Stomach (tissue), 9 donors: ENCODE measurements around the gene AKAP8L. TPM values are rescaled to one million over a fixed set of nuclear protein-coding genes. Genes with fewer than 3 reads are reported as not detected.

Source experiments
- DNase-seq, 2 donors: peaks; one replicate each; pipeline versions ENCODE4 v3.0.0 to v3.0.0-alpha.2; 2013 to 2019
- H3K27ac ChIP-seq, 5 donors: fragments of 200-600 bp in 4 of 5; sonication (generic) in 4 of 5; one replicate each; pipeline ENCODE4 v1.5.1; 2013 to 2019; ENCODE audit warnings: mild to moderate bottlenecking in 1 of 5, moderate library complexity in 1 of 5
- H3K27me3 ChIP-seq, 3 donors: fragments of 200-600 bp; sonication (generic); one replicate each; pipeline ENCODE4 v1.5.1; 2017 to 2019; ENCODE audit warnings: mixed run types in 1 of 3
- H3K36me3 ChIP-seq, 4 donors: fragments of 200-600 bp; sonication (generic); 1 replicate in 3 of 4; 2 replicates in 1 of 4; pipeline ENCODE4 v1.5.1; 2016 to 2019
- H3K4me1 ChIP-seq, 4 donors: fragments of 200-600 bp; sonication (generic); one replicate each; pipeline ENCODE4 v1.5.1; 2016 to 2019
- H3K4me3 ChIP-seq, 4 donors: fragments of 200-600 bp; sonication (generic) in 3 of 4; one replicate each; pipeline ENCODE4 v1.5.1; 2016 to 2019; ENCODE audit warnings: mild to moderate bottlenecking in 1 of 4
- H3K9me3 ChIP-seq, 4 donors: fragments of 200-600 bp; sonication (generic); one replicate each; pipeline ENCODE4 v1.5.1; 2016 to 2019
- CTCF ChIP-seq, 7 experiments: fragments of 450-650 bp in 4 of 7; fragments of 200-600 bp in 3 of 7; sonication (generic) in 3 of 7; IDR thresholded peaks; one replicate each; pipeline ENCODE4 v1.5.1; 2016 to 2019; ENCODE audit warnings: antibody characterized with exemption in 7 of 7, control low read depth in 2 of 7, mild to moderate bottlenecking in 1 of 7
- EP300 ChIP-seq: sonication (generic); formaldehyde crosslinking; IDR thresholded peaks from one replicate; pipeline ENCODE4 v1.6.1; 2017; ENCODE audit warnings: antibody characterized with exemption
- POLR2A ChIP-seq, 4 donors: fragments of 450-650 bp; IDR thresholded peaks; one replicate each; pipeline ENCODE4 v1.6.1; 2016; ENCODE audit warnings: antibody characterized with exemption in 4 of 4, control low read depth in 2 of 4, mild to moderate bottlenecking in 1 of 4, moderate library complexity in 1 of 4
- POLR2AphosphoS5 ChIP-seq, 3 donors: sonication (generic); formaldehyde crosslinking; IDR thresholded peaks; one replicate each; pipeline ENCODE4 v1.6.1; 2016; ENCODE audit warnings: antibody characterized with exemption in 3 of 3
- WGBS, 5 donors: extraction: QIAGEN DNeasy Blood & Tissue Kit in 3 of 5; methylation state at CpG; one replicate each; pipeline versions ENCODE4 v1.1.5 to v1.1.7; 2013 to 2018; 5-methylcytosine and 5-hydroxymethylcytosine counted together
- intact Hi-C: fragments of 100-400 bp; cut with DNase I; formaldehyde crosslinking; loops from one replicate; pipeline ENCODE4 v1.15.1; 2023; ENCODE audit warnings: low total_unique reads
- polyA plus RNA-seq, 3 donors: library from polyadenylated mRNA; stranded (reverse); fragments of 200-250 nt; gene quantifications; one replicate each; pipeline ENCODE4 v1.2.3, GENCODE V29; 2013
- total RNA-seq, 5 donors: library from RNA; depleted of rRNA; stranded (reverse); fragments of >200 nt; gene quantifications; one replicate each; pipeline versions ENCODE4 v1.1.0 to v1.2.3, GENCODE V29; 2014 to 2016
- donor health status: healthy with polysubstance abuse.
- donor health status: Bipolar disorder and iron deficiency.
- donor health status: healthy.

AKAP8L gene
- total and polyA plus RNA-seq, 8 donors = 67.8 to 320 (median 91.6) TPM

- Histone ChIP-seq H3K4me1 (peaks cover 22 to 42% (median 38%) of the 10 kb centered on the region in 4 donors), H3K27ac (peak overlapping the region; percentile 55 to 89 (median 84)), H3K27me3 (peaks cover 0 to 20% (median under 1%) of the 10 kb centered on the region in 3 donors), H3K9me3 (no peaks in the 10 kb centered on the region), H3K36me3 (peaks cover 0 to 22% (median 10%) of the 10 kb centered on the region in 4 donors), H3K4me3 (no peak overlapping the region)
- WGBS, 5 donors = 88 to 95% (median 93%) methylated on average over 1 of the region's 1 CpG
- intact Hi-C loops = loop anchor here (10.0 kb wide), 1 partner anchor 104 kb away; no protein-coding TSS in a partner anchor
- no peak for TF ChIP-seq EP300
- no peak for TF ChIP-seq POLR2AphosphoS5 (IDR thresholded peaks at IDR 0.05)
- no peak for TF ChIP-seq POLR2A (IDR thresholded peaks at IDR 0.05)
- TF ChIP-seq CTCF (IDR thresholded peaks at IDR 0.05) = no peak
- DNase-seq = no peak
These were observed 31.7 kb upstream of the AKAP8L start for GRCh38 chr19:15450528-15450890.

GRCh38 chr19:15449620-15450527 is 31.1 kb upstream of the AKAP8L start, which contains the start of gene WIZ:
TSS of gene WIZ (minus strand) at chr19:15449956. CDS start at chr19:15448307, 1,649 bp downstream.
- TF ChIP-seq EP300 (no peak), POLR2AphosphoS5 (IDR thresholded peaks at IDR 0.05) (peak in 2 of 3 donors; percentile 11 to 54)
- Histone ChIP-seq H3K27ac (peak within 1 kb of the TSS; percentile 65 to 89 (median 85)), H3K4me1 (peaks cover 22 to 42% (median 38%) of the 10 kb centered on the region in 4 donors), H3K4me3 (peak within 1 kb of the TSS; percentile 69 to 83 (median 74)), H3K9me3 (no peaks in the 10 kb centered on the region), H3K36me3 (peaks cover 0 to 27% (median 17%) of the 10 kb centered on the region in 4 donors), H3K27me3 (peaks cover 0 to 14% (median 0%) of the 10 kb centered on the region in 3 donors)
- WGBS, 5 donors = 1 to 8% (median 3%) methylated on average over 17 to 67 of the region's 77 CpGs; no CpG with 5 or more reads in 1 of the 5 donors
- DNase-seq = peak; percentile 88 to 92
- intact Hi-C loops = loop anchor here (10.0 kb wide), 1 partner anchor 105 kb away; no protein-coding TSS in a partner anchor

- WGBS, 5 donors = 4 to 10% (median 7%) methylated on average over 16 to 43 of the region's 43 CpGs
- peak overlapping the region; percentile 69 to 83 (median 74) for H3K4me3 ChIP-seq
- H3K36me3 ChIP-seq = peaks cover 0 to 36% (median 13%) of the 10 kb centered on the region in 4 donors
- intact Hi-C loops = no loop called here
- H3K4me1 ChIP-seq = peaks cover 22 to 37% (median 33%) of the 10 kb centered on the region in 4 donors
- TF ChIP-seq POLR2AphosphoS5 (IDR thresholded peaks at IDR 0.05) = no peak
- no peak for TF ChIP-seq CTCF (IDR thresholded peaks at IDR 0.05)
- no peak for TF ChIP-seq EP300
- no peak for TF ChIP-seq POLR2A (IDR thresholded peaks at IDR 0.05)
- peak in 1 of 2 donors; percentile 51 for DNase-seq
- no peaks in the 10 kb centered on the region for H3K9me3 ChIP-seq
- H3K27me3 ChIP-seq = peaks cover 0 to 5% (median 0%) of the 10 kb centered on the region in 3 donors
- H3K27ac ChIP-seq = peak overlapping the region; percentile 37 to 89 (median 74)
These were observed 30.2 kb upstream of the AKAP8L start for GRCh38 chr19:15448778-15449619.

GRCh38 chr19:15448044-15448777 is 29.4 kb upstream of the AKAP8L start:
- DNase-seq = peak in 1 of 2 donors; percentile 31
- 52 to 64% (median 57%) methylated on average over 15 to 17 of the region's 17 CpGs for WGBS, 5 donors
- Histone ChIP-seq H3K27ac (peak overlapping the region in 1 of 5 donors; percentile 74), H3K4me3 (peak overlapping the region in 1 of 4 donors; percentile 69), H3K36me3 (peaks cover 0 to 36% (median 10%) of the 10 kb centered on the region in 4 donors), H3K9me3 (no peaks in the 10 kb centered on the region), H3K4me1 (peaks cover 14 to 31% (median 25%) of the 10 kb centered on the region in 4 donors), H3K27me3 (no peaks in the 10 kb centered on the region)
- intact Hi-C loops = no loop called here
- TF ChIP-seq CTCF (IDR thresholded peaks at IDR 0.05) = no peak
- TF ChIP-seq POLR2A (IDR thresholded peaks at IDR 0.05) = no peak
- TF ChIP-seq EP300 = no peak
- no peak for TF ChIP-seq POLR2AphosphoS5 (IDR thresholded peaks at IDR 0.05)
